ENCODE results near the gene TANGO2.

TANGO2 gene

GRCh38 chr22:20089226-20089976 is 68.5 kb downstream of the TANGO2 start:
- DNase-seq, result no peak

DNA sequence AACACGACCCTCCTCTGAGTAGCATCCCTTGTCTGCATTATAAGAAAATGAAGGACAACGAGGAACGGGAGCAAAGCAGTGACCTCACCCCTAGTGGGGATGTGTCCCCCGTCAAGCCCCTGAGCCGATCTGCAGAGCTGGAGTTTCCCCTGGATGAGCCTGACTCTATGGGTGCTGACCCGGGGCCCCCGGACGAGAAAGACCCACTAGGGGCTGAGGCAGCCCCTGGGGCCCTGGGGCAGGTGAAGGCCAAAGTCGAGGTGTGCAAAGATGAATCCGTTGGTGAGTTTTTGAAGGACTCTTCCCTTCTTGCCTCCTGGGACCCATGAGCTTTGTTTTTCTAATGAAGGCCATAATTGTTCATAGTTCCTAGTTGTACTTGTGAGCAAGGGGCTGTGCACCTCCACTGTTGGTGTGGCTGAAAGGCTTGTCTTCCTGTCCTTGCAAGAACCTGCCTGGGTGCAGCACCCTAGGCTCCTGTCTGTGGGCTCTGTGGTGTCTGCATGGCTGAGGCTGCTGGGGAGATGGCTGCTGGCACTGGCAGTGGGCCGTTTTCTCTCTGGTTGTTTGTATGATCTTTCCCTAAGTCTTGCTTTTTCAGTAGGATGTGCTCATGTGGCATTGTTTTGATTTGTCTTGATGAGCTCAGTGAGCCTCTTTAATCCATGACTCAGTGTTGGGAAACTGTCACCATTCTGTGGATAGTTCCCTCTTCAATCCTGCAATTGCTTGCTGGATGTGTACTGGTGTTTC is 69.2 kb downstream of the TANGO2 start:
- no peak for DNase-seq

- DNase-seq, result no peak
These were observed 69.9 kb downstream of the TANGO2 start for GRCh38 chr22:20090730-20091240.

GRCh38 chr22:20091690-20092476 is 71.0 kb downstream of the TANGO2 start:
- DNase-seq, result no peak

GRCh38 chr22:20092477-20092854 is 71.6 kb downstream of the TANGO2 start:
- DNase-seq, result no peak

DNA sequence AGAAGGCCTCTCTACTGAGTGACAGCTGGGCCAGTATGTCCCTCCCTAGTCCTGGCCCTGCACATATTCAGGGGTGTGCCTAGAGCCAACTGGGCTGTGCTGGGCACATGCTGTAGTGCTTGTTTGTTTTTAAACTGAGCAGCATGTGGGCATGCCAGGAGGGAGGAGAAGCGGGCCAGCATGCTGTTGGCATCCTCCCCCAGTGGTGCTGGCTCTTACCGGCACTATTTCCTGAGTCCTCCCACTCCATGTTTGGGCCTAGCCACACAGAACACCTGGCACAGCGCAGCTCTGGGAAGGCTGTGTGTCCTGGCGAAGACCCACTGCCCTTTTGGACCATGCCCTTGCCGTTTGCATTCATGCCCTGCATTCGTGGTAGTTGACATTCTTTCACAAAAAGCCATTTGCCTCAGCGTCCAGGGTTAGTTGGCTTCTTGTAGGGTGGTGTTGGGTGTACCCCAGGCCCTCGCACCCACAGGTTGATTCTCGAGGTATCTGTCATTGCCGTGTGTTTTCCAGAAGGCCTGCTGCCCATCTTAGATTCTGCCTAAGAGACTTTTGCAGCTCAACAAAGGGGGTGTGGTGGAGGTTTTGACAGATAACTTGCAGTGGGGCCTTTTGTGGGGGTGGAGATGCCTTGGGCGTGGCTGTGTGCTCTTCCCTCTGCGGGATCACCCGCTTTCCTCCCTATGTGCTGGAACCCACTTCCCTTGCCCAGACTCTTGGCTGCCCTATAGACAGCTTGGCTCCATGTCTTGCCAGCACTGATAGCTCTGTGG is 72.7 kb downstream of the TANGO2 start:
- DNase-seq, result no peak

- DNase-seq, result no peak
These were observed 73.4 kb downstream of the TANGO2 start for GRCh38 chr22:20094197-20094807.

DNA sequence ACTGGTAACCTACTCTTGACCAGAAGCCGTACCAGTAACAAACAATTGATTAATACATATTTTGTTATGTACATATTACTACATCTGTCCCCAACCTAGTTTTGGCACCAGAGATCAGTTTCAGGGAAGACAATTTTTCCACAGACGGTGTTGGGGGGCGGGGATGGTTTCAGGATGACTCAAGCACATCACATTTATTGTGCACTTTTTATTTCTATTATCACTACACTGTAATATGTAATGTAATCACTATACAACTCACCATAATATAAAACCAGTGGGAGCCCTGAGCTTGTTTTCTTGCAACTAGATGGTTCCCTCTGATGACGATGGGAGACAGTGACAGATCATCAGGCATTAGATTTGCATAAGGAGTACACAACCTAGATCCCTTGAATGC is 74.6 kb downstream of the TANGO2 start:
- DNase-seq, result no peak

DNA sequence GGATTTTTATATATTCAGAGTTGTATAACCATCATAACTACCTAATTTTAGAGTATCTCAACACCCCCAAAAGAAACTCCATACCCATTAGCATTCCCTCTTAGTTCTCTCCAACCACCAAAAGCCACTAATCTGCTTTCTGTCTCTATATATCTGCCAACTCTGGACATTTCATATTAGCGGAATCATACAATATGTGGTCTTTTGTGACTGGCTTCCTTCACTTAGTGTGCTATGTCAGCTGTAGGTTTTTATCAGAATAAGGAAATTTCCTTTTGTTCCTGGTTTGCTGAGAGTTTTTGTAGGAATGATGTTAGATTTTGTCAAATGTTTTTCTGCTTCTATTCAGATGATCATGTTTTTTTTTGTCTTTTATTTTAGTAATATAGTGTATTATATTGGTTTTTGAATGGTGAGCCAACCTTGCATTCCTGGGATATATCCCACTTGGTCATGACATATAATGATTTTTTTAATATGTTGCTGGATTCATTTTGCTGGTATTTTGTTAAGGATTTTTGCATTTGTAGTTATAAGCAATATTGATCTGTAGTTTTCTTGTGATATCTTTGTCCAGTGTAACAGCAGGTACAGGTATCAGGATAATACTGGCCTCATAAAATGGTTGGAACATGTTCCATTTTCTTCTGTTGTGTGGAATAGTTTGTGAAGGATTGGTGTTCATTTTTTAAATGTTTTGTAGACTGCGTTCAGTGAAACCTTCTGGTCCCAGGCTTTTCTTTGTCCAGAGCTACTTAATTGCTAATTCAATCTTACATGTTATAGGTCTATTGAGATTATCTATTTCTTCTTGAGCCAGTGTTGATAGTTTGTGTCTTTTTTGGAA is 75.9 kb downstream of the TANGO2 start:
- no peak for DNase-seq

GRCh38 chr22:20099099-20099711 is 78.3 kb downstream of the TANGO2 start:
- DNase-seq, result no peak

- no peak for DNase-seq
These were observed 80.7 kb downstream of the TANGO2 start for GRCh38 chr22:20101638-20102037.

GRCh38 chr22:20102203-20102780 is 81.4 kb downstream of the TANGO2 start:
- no peak for DNase-seq

DNA sequence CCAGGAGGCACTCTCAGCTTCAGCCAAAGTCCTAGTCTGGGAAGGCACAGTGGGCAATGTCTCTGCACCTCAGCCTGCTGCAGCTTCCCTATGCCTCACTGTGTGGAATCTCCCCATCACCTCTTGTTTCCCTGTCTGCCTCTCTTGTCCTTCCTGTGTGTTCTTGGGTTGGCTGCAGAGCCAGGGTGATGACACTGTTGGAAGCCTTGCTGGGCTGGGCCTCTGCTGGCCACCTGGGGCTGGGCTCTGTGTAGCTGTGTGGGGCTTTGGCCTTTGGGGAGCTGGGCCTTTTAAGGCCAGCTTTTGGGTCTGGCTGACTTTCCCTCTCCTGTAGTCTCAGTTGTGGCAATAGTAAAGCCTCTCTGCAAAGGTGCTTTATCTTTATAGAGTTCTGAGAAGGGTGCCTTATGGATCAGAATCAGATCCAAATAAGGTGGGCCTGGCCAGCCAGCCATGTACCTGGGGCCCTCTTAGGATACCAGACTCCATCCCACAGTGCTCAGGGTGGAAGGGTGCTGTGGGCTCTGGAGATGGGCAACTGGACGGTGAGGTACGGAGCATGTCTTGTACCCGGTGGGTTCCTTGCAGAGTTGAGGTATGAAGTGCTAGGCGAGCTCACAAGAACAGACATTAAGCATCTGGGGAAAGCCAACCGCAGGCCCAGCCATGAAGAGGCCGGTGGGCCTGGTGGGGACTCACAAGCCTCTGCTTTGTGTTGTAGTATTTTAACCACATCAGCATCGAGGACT is 84.7 kb downstream of the TANGO2 start:
- DNase-seq, result no peak

DNA sequence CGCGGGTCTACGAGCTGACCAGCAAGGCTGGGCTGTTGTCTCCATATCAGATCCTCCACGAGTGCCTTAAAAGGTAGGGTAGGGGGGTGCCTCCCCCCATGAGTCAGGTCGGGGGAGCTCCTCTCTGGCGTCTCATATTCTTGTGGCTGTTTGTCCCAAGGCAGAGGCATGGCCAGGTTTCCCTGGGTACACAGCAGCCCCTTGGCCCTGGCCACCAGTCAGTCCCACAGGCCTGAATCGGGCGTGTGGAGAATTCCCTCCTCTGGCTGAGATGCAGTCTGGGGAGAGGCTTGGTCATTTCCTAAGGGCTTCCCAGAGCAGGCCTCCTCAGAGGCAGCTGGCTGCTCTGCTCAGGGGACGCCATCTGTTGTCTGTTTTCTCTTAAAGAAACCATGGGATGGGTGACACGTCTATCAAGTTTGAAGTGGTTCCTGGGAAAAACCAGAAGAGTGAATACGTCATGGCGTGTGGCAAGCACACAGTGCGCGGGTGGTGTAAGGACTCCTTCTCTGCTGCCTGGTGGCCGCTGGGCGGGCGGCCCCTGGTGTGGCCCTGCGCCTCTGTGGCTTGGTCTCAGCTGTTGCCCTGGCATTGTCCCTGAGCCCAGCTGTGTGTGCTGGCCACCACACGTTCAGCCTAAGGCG is 85.4 kb downstream of the TANGO2 start:
- no peak for DNase-seq

DNA sequence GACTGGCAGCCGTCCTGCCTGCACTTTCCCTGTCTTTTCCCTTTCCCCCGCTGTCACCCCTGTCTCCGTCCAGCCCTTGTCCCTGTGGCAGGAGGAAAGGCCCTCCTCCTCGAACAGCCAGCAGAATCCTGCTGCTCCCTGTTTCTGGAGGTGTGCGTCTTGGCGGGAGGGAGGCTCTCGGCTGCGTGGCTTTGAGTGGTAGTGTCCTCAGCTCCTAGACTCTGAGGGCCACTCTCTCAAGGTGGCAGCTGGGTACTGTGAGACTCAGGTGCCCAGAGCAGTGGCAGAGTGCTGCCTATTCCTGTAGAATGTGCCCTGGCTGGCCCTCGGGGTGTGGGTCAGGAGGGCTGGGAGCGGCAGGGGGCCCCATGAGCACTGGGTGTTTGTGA is 85.9 kb downstream of the TANGO2 start:
- no peak for DNase-seq

DNA sequence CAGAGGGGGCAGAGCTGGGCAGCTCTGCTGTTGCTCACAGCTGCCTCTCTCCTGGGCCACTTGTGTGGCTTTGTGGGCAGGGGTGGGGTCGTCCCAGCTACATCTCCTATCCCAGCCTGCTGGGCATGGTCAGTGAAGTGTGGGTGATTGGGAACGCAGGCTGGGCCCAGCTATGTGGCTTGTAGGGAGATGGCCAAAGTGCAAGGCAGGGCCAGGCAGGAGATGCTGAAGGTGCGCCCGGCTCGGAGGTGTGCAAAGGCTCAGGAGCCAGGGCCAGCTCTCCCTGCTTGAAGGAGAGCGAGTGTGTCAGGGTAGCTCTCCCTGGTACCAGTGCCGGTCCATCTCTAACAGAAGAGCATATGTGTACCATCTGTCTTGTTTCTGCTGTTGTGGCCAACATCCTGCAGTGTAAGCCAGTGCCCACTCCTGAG is 86.6 kb downstream of the TANGO2 start:
- no peak for DNase-seq

GRCh38 chr22:20107951-20108756 is 87.2 kb downstream of the TANGO2 start:
- no peak for DNase-seq

DNA sequence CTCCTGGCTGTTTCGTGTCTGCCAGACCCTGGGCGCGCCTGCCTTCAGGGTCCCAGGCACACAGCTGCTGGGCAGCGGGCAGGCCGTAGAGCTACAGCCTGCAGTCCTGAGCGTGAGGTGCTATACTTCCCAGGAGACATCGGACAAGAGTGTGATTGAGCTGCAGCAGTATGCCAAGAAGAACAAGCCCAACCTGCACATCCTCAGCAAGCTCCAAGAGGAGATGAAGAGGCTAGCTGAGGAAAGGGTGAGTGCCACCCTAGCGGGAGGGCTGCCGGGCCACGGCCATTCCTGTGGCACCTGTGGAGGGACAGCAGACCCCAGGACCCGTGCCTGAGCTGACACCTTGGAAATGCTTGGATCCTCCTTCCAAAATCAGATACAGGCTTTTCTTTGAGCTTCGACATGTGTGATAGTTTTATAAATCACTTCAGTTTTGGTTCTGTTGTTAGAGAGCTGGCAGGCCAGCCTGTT is 87.9 kb downstream of the TANGO2 start:
- DNase-seq, result no peak

All from activated naive CD4-positive, alpha-beta T cell (primary cell).